H9 (cell line): ENCODE data around the gene NR4A2. TPM values are rescaled to one million over a fixed set of nuclear protein-coding genes. Genes with fewer than 3 reads are reported as not detected.
A peak's percentile ranks its signal among the peaks of the same experiment; 100 is the strongest.

Experiments used
- DNase-seq: peaks from one replicate; pipeline ENCODE4 v3.0.0-alpha.2; 2017
- H2AFZ ChIP-seq: one replicate; pipeline ENCODE4 v1.6.1; 2013; ENCODE audit warnings: mild to moderate bottlenecking, low read length, control low read depth, moderate library complexity
- H2AK5ac ChIP-seq: 2 replicates; pipeline ENCODE4 v1.6.1; 2013; ENCODE audit warnings: low read length, control low read depth, mixed read lengths; ENCODE audit not compliant: insufficient read length
- H2BK120ac ChIP-seq: one replicate; pipeline ENCODE4 v1.6.1; 2013; ENCODE audit warnings: low read depth, mild to moderate bottlenecking, low read length, control low read depth, inconsistent platforms; ENCODE audit not compliant: poor library complexity, severe bottlenecking
- H2BK12ac ChIP-seq: 2 replicates; pipeline ENCODE4 v1.6.1; 2013; ENCODE audit warnings: low read length, control low read depth, mixed read lengths, low read depth; ENCODE audit not compliant: insufficient read length
- H2BK15ac ChIP-seq: 2 replicates; pipeline ENCODE4 v1.6.1; 2013; ENCODE audit warnings: low read depth, low read length, control low read depth
- H2BK20ac ChIP-seq: one replicate; pipeline ENCODE4 v1.6.1; 2013; ENCODE audit warnings: low read depth, mild to moderate bottlenecking, low read length, control low read depth, inconsistent platforms; ENCODE audit not compliant: poor library complexity, severe bottlenecking
- H2BK5ac ChIP-seq: 2 replicates; pipeline ENCODE4 v1.6.1; 2013; ENCODE audit warnings: low read length, control low read depth, mixed read lengths; ENCODE audit not compliant: insufficient read length
- H3K14ac ChIP-seq: 2 replicates; pipeline ENCODE4 v1.6.1; 2013; ENCODE audit warnings: low read length, control low read depth; ENCODE audit not compliant: insufficient read depth
- H3K18ac ChIP-seq: 2 replicates; pipeline ENCODE4 v1.6.1; 2013; ENCODE audit warnings: low read depth, mild to moderate bottlenecking, mixed read lengths, low read length, control low read depth; ENCODE audit not compliant: insufficient read length
- H3K23ac ChIP-seq: 2 replicates; pipeline ENCODE4 v1.6.1; 2013; ENCODE audit warnings: low read length, control low read depth, mixed read lengths, low read depth; ENCODE audit not compliant: insufficient read length
- H3K23me2 ChIP-seq: 2 replicates; pipeline ENCODE4 v1.6.1; 2013; ENCODE audit warnings: low read depth, mild to moderate bottlenecking, mixed read lengths, low read length, control low read depth; ENCODE audit not compliant: insufficient read length, poor library complexity, severe bottlenecking
- H3K27ac ChIP-seq: 2 replicates; pipeline ENCODE4 v1.5.1; 2013; ENCODE audit warnings: low read length, control low read depth, mixed read lengths, low read depth; ENCODE audit not compliant: insufficient read length
- H3K27me3 ChIP-seq: 2 replicates; pipeline ENCODE4 v1.6.1; 2013; ENCODE audit warnings: low read length, control low read depth, inconsistent platforms; ENCODE audit not compliant: insufficient read depth
- H3K4ac ChIP-seq: 2 replicates; pipeline ENCODE4 v1.6.1; 2013; ENCODE audit warnings: low read depth, mild to moderate bottlenecking, control low read depth, inconsistent platforms, low read length, moderate library complexity
- H3K4me1 ChIP-seq: 2 replicates; pipeline ENCODE4 v1.6.1; 2013; ENCODE audit warnings: low read length, control low read depth, inconsistent platforms; ENCODE audit not compliant: insufficient read depth
- H3K4me2 ChIP-seq: 2 replicates; pipeline ENCODE4 v1.6.1; 2013; ENCODE audit warnings: low read length, control low read depth, mixed read lengths; ENCODE audit not compliant: insufficient read length, insufficient read depth
- H3K56ac ChIP-seq: 2 replicates; pipeline ENCODE4 v1.6.1; 2013; ENCODE audit warnings: low read depth, mild to moderate bottlenecking, mixed read lengths, low read length, control low read depth; ENCODE audit not compliant: insufficient read length
- H3K79me1 ChIP-seq: 2 replicates; pipeline ENCODE4 v1.6.1; 2013; ENCODE audit warnings: low read depth, mild to moderate bottlenecking, moderate library complexity, low read length, control low read depth, inconsistent platforms; ENCODE audit not compliant: insufficient read depth, poor library complexity, severe bottlenecking
- H3K79me2 ChIP-seq: 2 replicates; pipeline ENCODE4 v1.6.1; 2013; ENCODE audit warnings: low read length, control low read depth, inconsistent platforms; ENCODE audit not compliant: insufficient read depth
- H3K9ac ChIP-seq: 2 replicates; pipeline ENCODE4 v1.6.1; 2013; ENCODE audit warnings: low read length, control low read depth, mixed read lengths; ENCODE audit not compliant: insufficient read length; ENCODE audit errors: extremely low read depth
- H3K9me3 ChIP-seq: one replicate; pipeline ENCODE4 v1.6.1; 2013; ENCODE audit warnings: low read depth, low read length, inconsistent platforms; ENCODE audit not compliant: control insufficient read depth
- H3T11ph ChIP-seq: one replicate; pipeline ENCODE4 v1.6.1; 2013; ENCODE audit warnings: mild to moderate bottlenecking, low read length, control low read depth, inconsistent platforms
- H4K20me1 ChIP-seq: one replicate; pipeline ENCODE4 v1.6.1; 2013; ENCODE audit not compliant: control insufficient read depth, insufficient read length, insufficient read depth
- H4K5ac ChIP-seq: 2 replicates; pipeline ENCODE4 v1.6.1; 2013; ENCODE audit warnings: low read depth, mild to moderate bottlenecking, mixed read lengths, low read length, control low read depth; ENCODE audit not compliant: insufficient read length
- H4K8ac ChIP-seq: replicated peaks from 2 replicates; pipeline ENCODE4 v1.6.1; 2013; ENCODE audit warnings: low read length, control low read depth, mixed read lengths, low read depth; ENCODE audit not compliant: insufficient read length
- H4K91ac ChIP-seq: 2 replicates; pipeline ENCODE4 v1.6.1; 2013; ENCODE audit warnings: low read depth, mild to moderate bottlenecking, moderate library complexity, mixed read lengths, low read length, control low read depth; ENCODE audit not compliant: insufficient read length
- H3K27ac Mint-ChIP-seq, 3 experiments: 2 replicates in 2 of 3; 3 replicates in 1 of 3; pipeline ENCODE4 v1.8.0; 2020 to 2021; ENCODE audit warnings: mixed read lengths in 3 of 3, mild to moderate bottlenecking in 1 of 3, moderate library complexity in 1 of 3
- H3K27me3 Mint-ChIP-seq: 2 replicates; pipeline ENCODE4 v1.8.0; 2021; ENCODE audit warnings: low read depth, mild to moderate bottlenecking, moderate library complexity, mixed read lengths
- H3K36me3 Mint-ChIP-seq, 3 experiments: 2 replicates in 2 of 3; 3 replicates in 1 of 3; pipeline ENCODE4 v1.8.0; 2020 to 2021; ENCODE audit warnings: low read depth in 3 of 3, mixed read lengths in 3 of 3; ENCODE audit not compliant: insufficient read depth in 1 of 3
- H3K4me1 Mint-ChIP-seq, 2 experiments: 2 replicates each; pipeline ENCODE4 v1.8.0; 2020; ENCODE audit warnings: mixed read lengths in 2 of 2
- H3K4me3 Mint-ChIP-seq, 2 experiments: 2 replicates in 1 of 2; 3 replicates in 1 of 2; pipeline ENCODE4 v1.8.0; 2020 to 2021; ENCODE audit warnings: mild to moderate bottlenecking in 2 of 2, mixed read lengths in 2 of 2, moderate library complexity in 1 of 2
- H3K9me3 Mint-ChIP-seq, 2 experiments: 2 replicates in 1 of 2; 3 replicates in 1 of 2; pipeline ENCODE4 v1.8.0; 2020; ENCODE audit warnings: mild to moderate bottlenecking in 2 of 2, mixed read lengths in 2 of 2, moderate library complexity in 1 of 2
- WGBS: extraction: QIAGEN DNeasy Blood & Tissue Kit; methylation state at CpG from one replicate; pipeline ENCODE4 v1.1.7; 2013; ENCODE audit warnings: missing lambda C conversion rate, low lambda C conversion rate, mixed read lengths; ENCODE audit not compliant: insufficient read length; ENCODE audit errors: extremely low coverage; 5-methylcytosine and 5-hydroxymethylcytosine counted together
- total RNA-seq: library from RNA; stranded (reverse); gene quantifications from 2 replicates; pipeline ENCODE4 v1.2.1, GENCODE V29; 2021
- TF ChIP-seq, protein P1 (sequence below): fragments of 200-600 bp; sonication (generic); conservative IDR thresholded peaks from 3 replicates; pipeline ENCODE4 v1.8.0; 2021; ENCODE audit warnings: antibody characterized with exemption, mild to moderate bottlenecking

Gene NR4A2
- total RNA-seq, 1 experiment from 2014 or later, result 2.0 TPM

- no peaks in the 10 kb centered on the region; a peak in 1 of 5 replicates for H3K9me3 Mint-ChIP-seq
- H3K27ac Mint-ChIP-seq, result peak overlapping the region in 1 of 3 experiments; percentile 52; a peak in 1 of 7 replicates
- no peak overlapping the region for H2BK120ac ChIP-seq
- no peak overlapping the region for H4K5ac ChIP-seq
- peak overlapping the region in 1 of 2 experiments; percentile 68; a peak in 4 of 5 replicates for H3K4me3 Mint-ChIP-seq
- peak overlapping the region; percentile 39 for H3K4me2 ChIP-seq
- TF ChIP-seq, protein P1, sequence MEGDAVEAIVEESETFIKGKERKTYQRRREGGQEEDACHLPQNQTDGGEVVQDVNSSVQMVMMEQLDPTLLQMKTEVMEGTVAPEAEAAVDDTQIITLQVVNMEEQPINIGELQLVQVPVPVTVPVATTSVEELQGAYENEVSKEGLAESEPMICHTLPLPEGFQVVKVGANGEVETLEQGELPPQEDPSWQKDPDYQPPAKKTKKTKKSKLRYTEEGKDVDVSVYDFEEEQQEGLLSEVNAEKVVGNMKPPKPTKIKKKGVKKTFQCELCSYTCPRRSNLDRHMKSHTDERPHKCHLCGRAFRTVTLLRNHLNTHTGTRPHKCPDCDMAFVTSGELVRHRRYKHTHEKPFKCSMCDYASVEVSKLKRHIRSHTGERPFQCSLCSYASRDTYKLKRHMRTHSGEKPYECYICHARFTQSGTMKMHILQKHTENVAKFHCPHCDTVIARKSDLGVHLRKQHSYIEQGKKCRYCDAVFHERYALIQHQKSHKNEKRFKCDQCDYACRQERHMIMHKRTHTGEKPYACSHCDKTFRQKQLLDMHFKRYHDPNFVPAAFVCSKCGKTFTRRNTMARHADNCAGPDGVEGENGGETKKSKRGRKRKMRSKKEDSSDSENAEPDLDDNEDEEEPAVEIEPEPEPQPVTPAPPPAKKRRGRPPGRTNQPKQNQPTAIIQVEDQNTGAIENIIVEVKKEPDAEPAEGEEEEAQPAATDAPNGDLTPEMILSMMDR, result no peak
- H3K23me2 ChIP-seq, result peaks cover 43% of the 10 kb centered on the region
- no peak overlapping the region for H3K4ac ChIP-seq
- H3K4me1 Mint-ChIP-seq, result peaks cover 26 to 49% of the 10 kb centered on the region in 2 experiments
- H3K27me3 Mint-ChIP-seq, result peaks cover 62% of the 10 kb centered on the region
- no peak overlapping the region for H3K18ac ChIP-seq
- no peak overlapping the region for H3K27ac ChIP-seq
- H2AFZ ChIP-seq, result no peak overlapping the region
- no peaks in the 10 kb centered on the region for H3K79me2 ChIP-seq
- H2BK15ac ChIP-seq, result no peak overlapping the region
- H4K91ac ChIP-seq, result no peak overlapping the region
- peaks cover 0 to 5% (median 2%) of the 10 kb centered on the region in 3 experiments; a peak in 4 of 7 replicates for H3K36me3 Mint-ChIP-seq
- no peak overlapping the region for H2BK20ac ChIP-seq
- no peak overlapping the region for H2BK12ac ChIP-seq
- H3K27me3 ChIP-seq, result peaks cover 62% of the 10 kb centered on the region
- WGBS, result no CpG with 5 or more reads among the region's 23 CpGs
- no peak overlapping the region for H3K23ac ChIP-seq
- no peak for DNase-seq
- no peak overlapping the region for H4K8ac ChIP-seq
- H3T11ph ChIP-seq, result no peak overlapping the region
- H3K9ac ChIP-seq, result no peak overlapping the region
- no peak overlapping the region for H3K14ac ChIP-seq
- H3K4me1 ChIP-seq, result peaks cover 5% of the 10 kb centered on the region
- no peak overlapping the region for H2BK5ac ChIP-seq
- no peak overlapping the region for H2AK5ac ChIP-seq
- H3K79me1 ChIP-seq, result no peaks in the 10 kb centered on the region
- H3K9me3 ChIP-seq, result no peaks in the 10 kb centered on the region
- no peak overlapping the region for H3K56ac ChIP-seq
- H4K20me1 ChIP-seq, result no peaks in the 10 kb centered on the region
Observed at GRCh38 chr2:156329927-156330726, 2.4 kb downstream of the NR4A2 start.
